ENCODE measurements around the gene CASS4. TPM values are rescaled to one million over a fixed set of nuclear protein-coding genes. Genes with fewer than 3 reads are reported as not detected.

CASS4 gene
- total RNA-seq, 1 experiment from 2014 or later, result 0.28 TPM

GRCh38 chr20:56443654-56444540 lies 31.8 kb downstream of the CASS4 start:
- DNase-seq (ENCODE audit: low spot score), result no peak
- Histone ChIP-seq H3K9me3 (ENCODE audit: low read depth, low read length, poor library complexity, severe bottlenecking) (no peaks in the 10 kb centered on the region), H3K27ac (ENCODE audit: low read depth, low read length, poor library complexity, severe bottlenecking) (no peak overlapping the region), H3K36me3 (ENCODE audit: insufficient read depth, low read length, poor library complexity, severe bottlenecking) (no peaks in the 10 kb centered on the region), H3K4me3 (ENCODE audit: low read depth, low read length, poor library complexity, severe bottlenecking) (no peak overlapping the region), H3K4me1 (ENCODE audit: insufficient read depth, low read length, poor library complexity, severe bottlenecking) (no peaks in the 10 kb centered on the region), H3K27me3 (replicated peaks; ENCODE audit: insufficient read depth, low read depth, low read length, poor library complexity) (no peaks in the 10 kb centered on the region)
- BruUV-seq (replicated peaks), result no TSS peak
- intact Hi-C loops (cut with micrococcal nuclease; ENCODE audit: unreplicated experiment), result no loop called here
- CTCF ChIA-PET, result no interaction called here
- TF ChIP-seq, protein P1, sequence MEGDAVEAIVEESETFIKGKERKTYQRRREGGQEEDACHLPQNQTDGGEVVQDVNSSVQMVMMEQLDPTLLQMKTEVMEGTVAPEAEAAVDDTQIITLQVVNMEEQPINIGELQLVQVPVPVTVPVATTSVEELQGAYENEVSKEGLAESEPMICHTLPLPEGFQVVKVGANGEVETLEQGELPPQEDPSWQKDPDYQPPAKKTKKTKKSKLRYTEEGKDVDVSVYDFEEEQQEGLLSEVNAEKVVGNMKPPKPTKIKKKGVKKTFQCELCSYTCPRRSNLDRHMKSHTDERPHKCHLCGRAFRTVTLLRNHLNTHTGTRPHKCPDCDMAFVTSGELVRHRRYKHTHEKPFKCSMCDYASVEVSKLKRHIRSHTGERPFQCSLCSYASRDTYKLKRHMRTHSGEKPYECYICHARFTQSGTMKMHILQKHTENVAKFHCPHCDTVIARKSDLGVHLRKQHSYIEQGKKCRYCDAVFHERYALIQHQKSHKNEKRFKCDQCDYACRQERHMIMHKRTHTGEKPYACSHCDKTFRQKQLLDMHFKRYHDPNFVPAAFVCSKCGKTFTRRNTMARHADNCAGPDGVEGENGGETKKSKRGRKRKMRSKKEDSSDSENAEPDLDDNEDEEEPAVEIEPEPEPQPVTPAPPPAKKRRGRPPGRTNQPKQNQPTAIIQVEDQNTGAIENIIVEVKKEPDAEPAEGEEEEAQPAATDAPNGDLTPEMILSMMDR (conservative IDR thresholded peaks at IDR 0.05; ENCODE audit: low read depth, low read length), result no peak
- TF ChIP-seq EZH2 (IDR thresholded peaks at IDR 0.05; ENCODE audit: borderline replicate concordance, low read depth, low read length, poor library complexity, severe bottlenecking), result no peak
- POLR2A ChIA-PET (ENCODE audit: low non-redundant PET), result no interaction called here

DNA sequence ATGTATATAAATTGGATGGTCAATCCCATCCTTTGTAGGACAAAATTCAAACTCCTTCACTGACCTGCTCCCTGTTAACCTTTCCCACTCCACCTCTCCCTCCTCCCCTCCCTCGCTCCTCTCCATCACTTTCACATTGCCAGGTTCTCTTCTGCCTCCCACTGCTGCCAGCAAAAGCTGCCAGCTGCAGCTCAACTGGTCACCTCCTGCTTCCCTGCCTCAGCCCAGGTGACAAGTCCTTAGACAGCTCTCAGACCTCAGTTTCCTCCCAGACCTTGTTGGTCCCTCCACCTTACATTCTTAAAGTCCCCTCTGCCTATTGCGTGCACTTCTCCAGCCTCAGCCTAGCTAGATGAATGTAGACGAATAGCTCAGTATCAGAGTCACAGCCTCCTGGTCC lies 33.1 kb downstream of the CASS4 start:
- no peaks in the 10 kb centered on the region for H3K4me1 ChIP-seq (ENCODE audit: insufficient read depth, low read length, poor library complexity, severe bottlenecking)
- no peaks in the 10 kb centered on the region for H3K36me3 ChIP-seq (ENCODE audit: insufficient read depth, low read length, poor library complexity, severe bottlenecking)
- H3K9me3 ChIP-seq (ENCODE audit: low read depth, low read length, poor library complexity, severe bottlenecking), result no peaks in the 10 kb centered on the region
- no peak overlapping the region for H3K27ac ChIP-seq (ENCODE audit: low read depth, low read length, poor library complexity, severe bottlenecking)
- intact Hi-C loops (cut with micrococcal nuclease; ENCODE audit: unreplicated experiment), result no loop called here
- BruUV-seq (replicated peaks), result no TSS peak
- DNase-seq (ENCODE audit: low spot score), result no peak
- CTCF ChIA-PET, result no interaction called here
- POLR2A ChIA-PET (ENCODE audit: low non-redundant PET), result no interaction called here
- H3K27me3 ChIP-seq (replicated peaks; ENCODE audit: insufficient read depth, low read depth, low read length, poor library complexity), result no peaks in the 10 kb centered on the region
- H3K4me3 ChIP-seq (ENCODE audit: low read depth, low read length, poor library complexity, severe bottlenecking), result no peak overlapping the region
- no peak for TF ChIP-seq EZH2 (IDR thresholded peaks at IDR 0.05; ENCODE audit: borderline replicate concordance, low read depth, low read length, poor library complexity, severe bottlenecking)
- TF ChIP-seq, protein P1 (conservative IDR thresholded peaks at IDR 0.05; ENCODE audit: low read depth, low read length), result no peak

DNA sequence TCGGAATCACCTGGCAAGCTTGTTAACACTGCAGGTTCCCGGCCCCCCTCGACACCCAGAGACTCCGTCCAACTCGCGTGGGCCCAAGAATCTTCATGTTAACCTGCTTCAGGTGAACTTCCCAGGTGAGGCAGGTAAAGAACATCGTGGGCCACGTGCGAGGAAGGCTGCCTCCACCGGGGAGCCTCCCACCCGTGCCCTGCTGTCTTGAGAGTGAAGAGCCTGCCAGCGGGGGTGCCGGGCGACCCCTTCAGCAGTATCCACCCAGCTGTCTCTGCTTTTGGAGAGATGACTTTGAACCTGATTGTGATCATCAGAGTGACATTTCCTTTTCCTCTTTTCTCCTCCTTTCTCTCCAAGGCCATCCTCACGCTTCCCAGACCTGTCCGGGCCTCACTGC lies 33.5 kb downstream of the CASS4 start:
- intact Hi-C loops (cut with micrococcal nuclease; ENCODE audit: unreplicated experiment), result no loop called here
- ChIA-PET POLR2A (ENCODE audit: low non-redundant PET) (no interaction called here), CTCF (no interaction called here)
- Histone ChIP-seq H3K9me3 (ENCODE audit: low read depth, low read length, poor library complexity, severe bottlenecking) (no peaks in the 10 kb centered on the region), H3K36me3 (ENCODE audit: insufficient read depth, low read length, poor library complexity, severe bottlenecking) (no peaks in the 10 kb centered on the region), H3K27ac (ENCODE audit: low read depth, low read length, poor library complexity, severe bottlenecking) (no peak overlapping the region), H3K4me3 (ENCODE audit: low read depth, low read length, poor library complexity, severe bottlenecking) (no peak overlapping the region), H3K4me1 (ENCODE audit: insufficient read depth, low read length, poor library complexity, severe bottlenecking) (no peaks in the 10 kb centered on the region), H3K27me3 (replicated peaks; ENCODE audit: insufficient read depth, low read depth, low read length, poor library complexity) (no peaks in the 10 kb centered on the region)
- DNase-seq (ENCODE audit: low spot score), result no peak
- BruUV-seq (replicated peaks), result no TSS peak
- TF ChIP-seq EZH2 (IDR thresholded peaks at IDR 0.05; ENCODE audit: borderline replicate concordance, low read depth, low read length, poor library complexity, severe bottlenecking), result no peak
- TF ChIP-seq, protein P1 (conservative IDR thresholded peaks at IDR 0.05; ENCODE audit: low read depth, low read length), result no peak
